ENCODE measurements around the gene TMEM203. TPM values are rescaled to one million over a fixed set of nuclear protein-coding genes. Genes with fewer than 3 reads are reported as not detected.

Gene TMEM203, protein sequence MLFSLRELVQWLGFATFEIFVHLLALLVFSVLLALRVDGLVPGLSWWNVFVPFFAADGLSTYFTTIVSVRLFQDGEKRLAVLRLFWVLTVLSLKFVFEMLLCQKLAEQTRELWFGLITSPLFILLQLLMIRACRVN
- polyA plus RNA-seq (61.1 and 66.7 TPM in 2 replicates), polyA minus RNA-seq (42.3 and 53.3 TPM in 2 replicates)

DNA sequence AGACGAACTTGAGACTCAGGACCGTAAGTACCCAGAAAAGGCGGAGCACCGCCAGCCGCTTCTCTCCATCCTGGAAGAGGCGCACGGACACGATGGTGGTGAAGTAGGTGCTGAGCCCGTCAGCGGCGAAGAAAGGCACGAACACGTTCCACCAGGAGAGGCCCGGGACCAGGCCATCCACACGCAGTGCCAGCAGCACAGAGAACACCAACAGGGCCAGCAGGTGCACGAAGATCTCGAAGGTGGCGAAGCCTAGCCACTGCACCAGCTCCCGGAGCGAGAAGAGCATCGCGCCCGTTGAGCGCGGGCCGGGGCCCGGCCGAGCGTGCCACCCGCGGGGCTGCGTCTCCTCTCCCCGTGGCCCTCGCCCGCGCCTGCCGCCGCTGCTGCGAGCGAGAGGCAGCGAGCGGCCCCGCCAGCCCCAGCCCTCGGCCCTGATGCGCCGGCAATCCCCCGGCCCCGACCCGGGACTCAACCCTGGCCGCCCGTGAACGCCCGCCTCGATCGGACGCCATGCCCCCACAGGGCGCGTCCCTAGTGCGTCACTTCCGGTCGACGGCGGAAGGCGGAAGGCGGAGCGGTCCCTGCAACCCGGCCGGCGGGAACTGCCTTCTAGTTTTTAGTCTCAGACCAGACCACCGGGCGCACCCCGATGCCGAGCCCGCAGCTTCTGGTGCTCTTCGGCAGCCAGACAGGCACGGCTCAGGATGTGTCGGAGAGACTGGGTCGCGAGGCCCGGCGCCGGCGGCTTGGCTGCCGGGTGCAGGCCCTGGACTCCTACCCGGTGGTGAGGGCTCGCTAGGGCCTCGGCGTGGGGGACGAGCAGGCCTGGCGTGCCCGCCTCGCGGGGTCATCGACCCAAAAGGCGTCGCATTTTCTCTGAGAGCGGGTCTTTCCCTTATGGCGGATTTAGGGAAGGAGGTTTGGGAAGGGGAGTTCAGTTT is at the start of gene TMEM203, which contains the start of gene NDOR1:
Gene TMEM203, minus strand, starts transcription at position 523 of the 944 bp plus-strand sequence. Its CDS starts 234 bp downstream, at position 289.
Gene NDOR1, plus strand, starts transcription at position 575 of the 944 bp plus-strand sequence. Its CDS starts 78 bp downstream, at position 653.
- Histone ChIP-seq H3K9me3 (ENCODE audit: low read length) (no peaks in the 10 kb centered on the region), H3K4me3 (ENCODE audit: low read length) (peak within 1 kb of the TSS; percentile 100), H3K9ac (ENCODE audit: low read length) (peak within 1 kb of the TSS; percentile 83), H3K4me2 (ENCODE audit: low read length) (peak within 1 kb of the TSS; percentile 91), H3F3A (ENCODE audit: insufficient read depth, low read length, poor library complexity, severe bottlenecking) (no peaks in the 10 kb centered on the region), H3K27me3 (ENCODE audit: insufficient read depth, low read depth, low read length) (no peaks in the 10 kb centered on the region), H2AFZ (ENCODE audit: low read depth, low read length) (peak within 1 kb of the TSS; percentile 69), H3K36me3 (ENCODE audit: insufficient read depth, low read length) (no peaks in the 10 kb centered on the region), H3K27ac (ENCODE audit: low read length) (peak within 1 kb of the TSS; percentile 63), H3K9me2 (ENCODE audit: insufficient read depth, low read length) (no peaks in the 10 kb centered on the region), H4K20me1 (ENCODE audit: insufficient read depth) (no peaks in the 10 kb centered on the region), H3K79me2 (replicated peaks; ENCODE audit: insufficient read depth, low read length) (peaks cover 31% of the 10 kb centered on the region)
- TF ChIP-seq EP300 (conservative IDR thresholded peaks at IDR 0.05; ENCODE audit: poor library complexity, severe bottlenecking) (peak; percentile 56), TAF1 (IDR thresholded peaks at IDR 0.05; ENCODE audit: low read depth) (peak; percentile 54), RAD21 (conservative IDR thresholded peaks at IDR 0.05) (peak; percentile 7), MXI1 (conservative IDR thresholded peaks at IDR 0.05; ENCODE audit: poor library complexity, severe bottlenecking) (peak; percentile 96), EZH2 (IDR thresholded peaks at IDR 0.05; ENCODE audit: borderline replicate concordance, insufficient read depth, low read length, poor library complexity, severe bottlenecking) (no peak), POLR2AphosphoS5 (IDR thresholded peaks at IDR 0.05) (peak; percentile 95), SMC3 (conservative IDR thresholded peaks at IDR 0.05; ENCODE audit: poor library complexity) (peak; percentile 6)
- TF ChIP-seq, protein P1, sequence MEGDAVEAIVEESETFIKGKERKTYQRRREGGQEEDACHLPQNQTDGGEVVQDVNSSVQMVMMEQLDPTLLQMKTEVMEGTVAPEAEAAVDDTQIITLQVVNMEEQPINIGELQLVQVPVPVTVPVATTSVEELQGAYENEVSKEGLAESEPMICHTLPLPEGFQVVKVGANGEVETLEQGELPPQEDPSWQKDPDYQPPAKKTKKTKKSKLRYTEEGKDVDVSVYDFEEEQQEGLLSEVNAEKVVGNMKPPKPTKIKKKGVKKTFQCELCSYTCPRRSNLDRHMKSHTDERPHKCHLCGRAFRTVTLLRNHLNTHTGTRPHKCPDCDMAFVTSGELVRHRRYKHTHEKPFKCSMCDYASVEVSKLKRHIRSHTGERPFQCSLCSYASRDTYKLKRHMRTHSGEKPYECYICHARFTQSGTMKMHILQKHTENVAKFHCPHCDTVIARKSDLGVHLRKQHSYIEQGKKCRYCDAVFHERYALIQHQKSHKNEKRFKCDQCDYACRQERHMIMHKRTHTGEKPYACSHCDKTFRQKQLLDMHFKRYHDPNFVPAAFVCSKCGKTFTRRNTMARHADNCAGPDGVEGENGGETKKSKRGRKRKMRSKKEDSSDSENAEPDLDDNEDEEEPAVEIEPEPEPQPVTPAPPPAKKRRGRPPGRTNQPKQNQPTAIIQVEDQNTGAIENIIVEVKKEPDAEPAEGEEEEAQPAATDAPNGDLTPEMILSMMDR (IDR thresholded peaks at IDR 0.05; ENCODE audit: poor library complexity, severe bottlenecking) = no peak
- TF ChIP-seq, protein P2, sequence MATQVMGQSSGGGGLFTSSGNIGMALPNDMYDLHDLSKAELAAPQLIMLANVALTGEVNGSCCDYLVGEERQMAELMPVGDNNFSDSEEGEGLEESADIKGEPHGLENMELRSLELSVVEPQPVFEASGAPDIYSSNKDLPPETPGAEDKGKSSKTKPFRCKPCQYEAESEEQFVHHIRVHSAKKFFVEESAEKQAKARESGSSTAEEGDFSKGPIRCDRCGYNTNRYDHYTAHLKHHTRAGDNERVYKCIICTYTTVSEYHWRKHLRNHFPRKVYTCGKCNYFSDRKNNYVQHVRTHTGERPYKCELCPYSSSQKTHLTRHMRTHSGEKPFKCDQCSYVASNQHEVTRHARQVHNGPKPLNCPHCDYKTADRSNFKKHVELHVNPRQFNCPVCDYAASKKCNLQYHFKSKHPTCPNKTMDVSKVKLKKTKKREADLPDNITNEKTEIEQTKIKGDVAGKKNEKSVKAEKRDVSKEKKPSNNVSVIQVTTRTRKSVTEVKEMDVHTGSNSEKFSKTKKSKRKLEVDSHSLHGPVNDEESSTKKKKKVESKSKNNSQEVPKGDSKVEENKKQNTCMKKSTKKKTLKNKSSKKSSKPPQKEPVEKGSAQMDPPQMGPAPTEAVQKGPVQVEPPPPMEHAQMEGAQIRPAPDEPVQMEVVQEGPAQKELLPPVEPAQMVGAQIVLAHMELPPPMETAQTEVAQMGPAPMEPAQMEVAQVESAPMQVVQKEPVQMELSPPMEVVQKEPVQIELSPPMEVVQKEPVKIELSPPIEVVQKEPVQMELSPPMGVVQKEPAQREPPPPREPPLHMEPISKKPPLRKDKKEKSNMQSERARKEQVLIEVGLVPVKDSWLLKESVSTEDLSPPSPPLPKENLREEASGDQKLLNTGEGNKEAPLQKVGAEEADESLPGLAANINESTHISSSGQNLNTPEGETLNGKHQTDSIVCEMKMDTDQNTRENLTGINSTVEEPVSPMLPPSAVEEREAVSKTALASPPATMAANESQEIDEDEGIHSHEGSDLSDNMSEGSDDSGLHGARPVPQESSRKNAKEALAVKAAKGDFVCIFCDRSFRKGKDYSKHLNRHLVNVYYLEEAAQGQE (IDR thresholded peaks at IDR 0.05; ENCODE audit: borderline replicate concordance) = no peak
